GM18519 (cell line): ENCODE results near the gene TEX11.
"Not testable (repeated sequence)": the region's sequence is repeated elsewhere in the genome, so short reads cannot be mapped to it uniquely, and the experiment has no call there.

Experiments
- ATAC-seq: cut with Tn5 transposase; IDR thresholded peaks from one replicate; pipeline ENCODE4 v1.9.1; 2021; ENCODE audit warnings: mild to moderate bottlenecking, moderate library complexity; ENCODE audit not compliant: unreplicated experiment, low FRiP score

TEX11 gene

GRCh38 chrX:70769659-70770227 is 138.8 kb downstream of the TEX11 start:
- ATAC-seq, result no peak

GRCh38 chrX:70762285-70762684 is 146.2 kb downstream of the TEX11 start:
- no peak for ATAC-seq

GRCh38 chrX:70755850-70756249 is 152.7 kb downstream of the TEX11 start:
- ATAC-seq, result no peak

- no peak for ATAC-seq
These were observed 154.2 kb downstream of the TEX11 start for GRCh38 chrX:70754169-70754848.

- not testable (repeated sequence) for ATAC-seq
These were observed 174.7 kb downstream of the TEX11 start for GRCh38 chrX:70733774-70734173.

- ATAC-seq, result not testable (repeated sequence)
These were observed 180.6 kb downstream of the TEX11 start for GRCh38 chrX:70727961-70728360.

- no peak for ATAC-seq
These were observed 187.8 kb downstream of the TEX11 start for GRCh38 chrX:70720721-70721120.

- ATAC-seq, result not testable (repeated sequence)
These were observed 197.2 kb downstream of the TEX11 start for GRCh38 chrX:70711336-70711735.

- no peak for ATAC-seq
These were observed 214.0 kb downstream of the TEX11 start for GRCh38 chrX:70694339-70695122.

GRCh38 chrX:70679455-70679854 is 229.1 kb downstream of the TEX11 start:
- not testable (repeated sequence) for ATAC-seq

- no peak for ATAC-seq
These were observed 233.2 kb downstream of the TEX11 start for GRCh38 chrX:70675284-70675683.

- ATAC-seq, result no peak
These were observed 236.2 kb downstream of the TEX11 start for GRCh38 chrX:70672326-70672725.

- ATAC-seq, result no peak
These were observed 239.4 kb downstream of the TEX11 start for GRCh38 chrX:70669120-70669519.

GRCh38 chrX:70664726-70665125 is 243.8 kb downstream of the TEX11 start:
- ATAC-seq, result no peak

GRCh38 chrX:70661124-70661523 is 247.4 kb downstream of the TEX11 start:
- not testable (repeated sequence) for ATAC-seq

GRCh38 chrX:70657546-70657945 is 251.0 kb downstream of the TEX11 start:
- ATAC-seq, result not testable (repeated sequence)

GRCh38 chrX:70656304-70656703 is 252.2 kb downstream of the TEX11 start:
- no peak for ATAC-seq

GRCh38 chrX:70647910-70648309 is 260.6 kb downstream of the TEX11 start:
- ATAC-seq, result not testable (repeated sequence)

- no peak for ATAC-seq
These were observed 272.3 kb downstream of the TEX11 start for GRCh38 chrX:70636218-70636617.

GRCh38 chrX:70635669-70636068 is 272.8 kb downstream of the TEX11 start:
- no peak for ATAC-seq

- no peak for ATAC-seq
These were observed 273.3 kb downstream of the TEX11 start for GRCh38 chrX:70635227-70635626.

GRCh38 chrX:70621743-70622142 is 286.8 kb downstream of the TEX11 start:
- ATAC-seq, result no peak
